HTR-8/SVneo (cell line): Measurements from ENCODE around the gene FRMD4A.
"Not testable (repeated sequence)": the region's sequence is repeated elsewhere in the genome, so short reads cannot be mapped to it uniquely, and the experiment has no call there.

ENCODE experiments used
- DNase-seq: peaks from one replicate; pipeline ENCODE4 v3.0.0; 2011; ENCODE audit warnings: low spot score, mixed read lengths; ENCODE audit not compliant: insufficient read length
- FAIRE-seq: peaks from 2 replicates; lab custom pipeline; 2011; peaks lifted over from hg19 to GRCh38; lab: Jason Lieb, UNC

The FRMD4A gene

DNA sequence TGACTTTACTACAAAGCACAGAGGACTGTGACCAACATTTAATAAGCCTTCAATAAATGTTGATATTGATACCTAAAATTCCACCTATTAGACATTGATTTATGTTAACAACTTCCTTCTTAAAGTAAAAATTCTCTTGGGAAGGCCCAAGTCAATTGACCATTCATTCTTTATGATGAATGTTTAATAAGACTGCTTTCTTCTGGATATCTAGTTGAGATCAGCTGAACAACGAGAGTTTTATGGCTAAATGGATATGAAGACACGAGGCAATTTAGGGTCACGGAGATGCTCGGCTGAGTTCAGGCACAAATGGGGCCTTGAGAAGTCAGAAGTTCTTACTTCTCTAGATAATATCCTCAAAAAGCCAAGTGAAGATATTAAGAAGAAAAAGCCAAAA lies 258.8 kb downstream of the FRMD4A start:
- DNase-seq (no peak), FAIRE-seq (no peak)

DNA sequence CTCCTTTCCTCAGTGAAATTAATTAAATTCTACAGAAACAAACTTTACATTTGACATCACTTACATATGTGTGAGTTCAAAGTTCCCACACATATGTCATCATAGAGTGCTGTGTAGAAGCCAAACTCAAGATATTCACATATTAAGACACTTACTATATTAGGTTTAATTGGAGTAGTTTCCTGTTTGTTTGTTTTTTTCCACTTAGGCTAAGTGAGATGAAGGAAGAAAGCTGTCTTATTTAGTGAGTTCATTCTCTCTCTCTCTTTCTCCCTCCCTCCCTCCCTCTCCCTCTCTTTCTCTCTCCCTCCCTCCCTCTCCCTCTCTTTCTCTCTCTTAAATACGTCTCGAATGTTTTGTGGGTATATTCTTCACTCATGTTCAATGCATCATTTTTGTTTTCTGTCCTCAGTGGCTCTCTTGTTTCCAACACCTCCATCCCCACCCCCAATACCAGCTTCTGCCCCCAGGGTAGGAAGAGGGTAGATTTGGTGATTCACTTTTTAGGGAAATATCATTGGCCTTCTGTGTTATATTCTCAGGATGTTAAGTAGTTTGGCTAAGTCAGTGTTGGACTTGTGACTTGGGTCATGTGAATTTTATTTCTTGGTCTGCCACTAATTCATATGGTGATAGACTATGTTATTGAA lies 262.0 kb downstream of the FRMD4A start:
- no peak for FAIRE-seq
- DNase-seq = no peak

DNA sequence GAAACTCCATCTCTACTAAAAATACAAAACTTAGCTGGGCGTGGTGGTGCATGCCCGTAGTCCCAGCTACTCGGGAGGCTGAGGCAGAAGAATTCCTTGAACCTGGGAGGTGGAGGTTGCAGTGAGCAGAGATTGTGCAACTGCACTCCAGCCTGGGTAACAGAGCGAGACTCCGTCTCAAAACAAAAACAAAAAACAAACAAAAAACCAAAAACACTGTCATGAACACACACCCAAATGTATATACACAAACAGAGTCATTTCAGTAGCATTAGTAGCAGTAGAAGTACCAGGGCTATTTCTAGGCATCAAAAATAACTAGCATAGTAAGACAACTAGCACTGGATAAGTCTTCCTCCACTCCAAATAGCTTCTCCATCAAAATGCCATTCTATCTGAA lies 263.1 kb downstream of the FRMD4A start:
- not testable (repeated sequence) for FAIRE-seq, DNase-seq

DNA sequence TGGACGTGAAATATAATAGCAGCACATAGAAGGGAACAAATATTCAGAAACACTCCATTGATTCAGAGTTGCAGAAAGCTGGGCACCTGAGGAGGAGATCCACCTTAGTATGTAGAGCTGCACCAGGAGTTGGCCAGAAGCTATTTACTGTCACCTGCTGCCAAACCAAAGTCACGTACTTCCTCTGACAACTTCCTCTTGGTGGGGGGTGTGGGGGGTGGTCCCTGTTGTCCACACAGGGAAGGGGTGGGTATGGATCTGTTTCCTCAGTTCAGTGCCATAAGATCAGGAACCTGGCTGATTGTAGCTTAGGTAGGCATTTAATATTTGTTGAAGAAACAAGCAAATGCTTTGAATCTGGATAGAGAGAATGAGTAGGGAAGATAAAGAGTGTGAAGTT lies 264.6 kb downstream of the FRMD4A start:
- FAIRE-seq = no peak
- DNase-seq = no peak

- no peak for DNase-seq
- FAIRE-seq = no peak
Measured at GRCh38 chr10:14063531-14064285, 267.0 kb downstream of the FRMD4A start.

GRCh38 chr10:14062528-14063260 lies 268.0 kb downstream of the FRMD4A start:
- peak; percentile 49 for FAIRE-seq

DNA sequence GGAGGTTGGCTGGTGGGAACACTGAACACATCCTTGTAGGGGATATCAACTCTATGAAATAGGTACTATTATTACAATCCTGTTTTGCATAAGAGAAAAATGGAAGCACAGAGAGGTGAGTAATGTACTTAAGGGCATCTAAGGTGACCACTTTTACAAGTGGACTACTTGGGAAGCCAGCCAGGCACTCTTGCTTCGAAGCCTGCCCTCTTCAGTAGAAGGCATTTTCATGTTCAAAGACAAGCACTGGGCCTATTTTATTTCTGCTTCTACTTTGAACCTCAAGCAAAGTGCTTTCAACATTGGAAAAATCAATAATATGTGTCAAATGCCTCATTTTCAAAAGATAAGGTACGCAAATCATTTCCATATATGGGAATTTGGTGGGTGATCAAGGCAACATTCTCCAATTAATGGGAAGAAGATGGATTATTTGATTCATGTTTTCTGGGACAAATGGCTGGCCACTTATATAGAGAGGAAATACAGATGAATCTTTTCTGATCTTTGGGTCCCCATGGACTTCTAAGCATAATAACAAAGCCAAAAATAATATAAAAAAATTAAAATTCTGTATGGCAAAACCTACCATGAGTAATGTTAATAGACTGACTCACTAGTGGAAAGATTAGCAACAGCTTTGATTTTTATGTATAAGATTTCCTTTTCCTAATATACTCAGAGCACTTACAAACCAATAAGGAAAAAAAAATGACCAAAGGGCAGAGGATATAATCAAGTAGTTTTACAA lies 270.2 kb downstream of the FRMD4A start:
- DNase-seq (no peak), FAIRE-seq (no peak)

More at GRCh38 chr10:14062528-14063260, 268.0 kb downstream of the FRMD4A start:
- no peak for DNase-seq

DNA sequence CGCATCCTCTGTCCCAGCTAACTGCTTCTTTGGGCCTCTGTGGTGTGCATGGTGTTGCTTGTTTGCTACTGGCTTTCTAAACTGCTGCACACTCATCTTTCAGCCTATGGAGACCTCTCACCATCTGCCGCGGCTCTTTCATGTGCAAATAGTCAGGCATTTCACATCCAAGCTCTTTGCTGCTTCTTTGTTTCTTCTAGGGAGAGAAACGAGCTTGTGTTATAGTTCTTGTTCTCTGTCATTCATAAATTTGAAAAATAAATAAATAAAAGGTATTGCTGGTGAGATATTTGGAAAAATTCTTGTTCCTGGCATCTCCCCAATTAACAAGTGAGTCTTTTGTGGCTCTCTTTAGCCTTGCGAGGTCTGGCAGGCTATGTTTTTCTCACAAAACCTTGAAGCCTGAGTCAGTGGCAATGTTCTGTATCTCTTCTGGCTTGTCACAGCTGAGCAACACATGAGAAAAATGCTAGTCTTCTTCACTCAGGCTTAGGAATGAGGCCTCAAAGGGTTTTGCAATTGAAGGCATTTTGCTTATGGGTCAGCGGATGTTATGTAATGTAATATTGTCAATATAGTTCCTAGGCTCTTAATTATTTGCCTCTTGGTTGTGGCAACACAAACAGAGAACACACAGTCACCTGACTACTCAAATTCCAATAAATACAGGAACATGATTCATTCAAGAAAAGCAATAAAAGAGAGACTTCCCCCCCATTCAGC lies 274.0 kb downstream of the FRMD4A start:
- DNase-seq (no peak), FAIRE-seq (no peak)

- FAIRE-seq = no peak
- no peak for DNase-seq
Measured at GRCh38 chr10:14052931-14053330, 277.8 kb downstream of the FRMD4A start.

DNA sequence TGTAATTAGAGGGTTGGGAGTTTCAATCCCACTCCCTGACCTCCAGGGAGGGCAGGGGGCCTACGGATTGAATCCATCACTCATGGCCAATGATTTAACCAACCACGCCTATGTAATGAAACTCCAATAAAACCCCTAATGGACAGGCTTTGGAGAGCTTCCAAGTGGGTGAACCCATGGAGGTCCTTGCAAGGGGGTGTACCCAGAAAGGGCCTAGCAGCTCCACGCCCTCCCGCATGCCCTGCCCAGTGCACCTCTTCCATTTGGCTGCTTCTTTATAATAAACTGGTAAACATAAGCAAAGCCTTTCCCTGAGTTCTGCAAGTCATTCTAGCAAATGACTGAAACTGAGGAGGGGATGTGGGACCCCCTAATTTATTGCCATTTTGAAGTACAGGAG lies 280.1 kb downstream of the FRMD4A start:
- DNase-seq (no peak), FAIRE-seq (no peak)

DNA sequence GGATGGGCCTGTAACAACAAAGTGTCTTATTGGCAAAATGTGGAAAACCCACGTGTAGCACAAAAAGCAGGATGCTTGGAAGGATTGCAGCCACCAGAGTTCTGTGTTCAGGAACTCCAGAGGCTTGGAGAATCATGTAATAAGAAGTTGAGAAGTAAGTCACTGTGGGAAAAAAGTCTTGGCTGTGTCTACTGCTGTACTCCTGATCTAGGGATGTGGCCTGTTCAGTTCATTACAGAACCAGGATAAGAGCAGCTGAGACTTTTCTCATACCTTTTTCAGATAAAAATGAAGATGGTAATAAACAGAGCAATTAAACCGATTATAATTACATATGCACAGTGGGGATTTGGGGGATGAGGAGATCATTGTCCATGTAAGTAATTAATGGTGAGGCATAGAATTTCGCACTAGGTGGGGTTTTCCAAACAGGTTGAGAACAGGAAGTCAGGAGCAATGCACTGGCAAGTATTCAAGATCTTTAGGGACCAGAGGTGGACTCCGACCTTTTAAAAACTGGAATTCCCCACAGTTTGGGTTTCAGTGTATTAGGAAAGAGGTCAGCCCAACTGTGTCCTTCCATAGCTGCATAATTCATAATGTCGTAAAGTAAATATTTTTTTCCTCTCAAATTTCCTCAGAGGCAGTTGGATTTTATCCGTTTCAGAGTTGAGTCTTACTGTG lies 281.7 kb downstream of the FRMD4A start:
- DNase-seq (no peak), FAIRE-seq (no peak)

- FAIRE-seq (no peak), DNase-seq (no peak)
Measured at GRCh38 chr10:14047431-14047830, 283.3 kb downstream of the FRMD4A start.

DNA sequence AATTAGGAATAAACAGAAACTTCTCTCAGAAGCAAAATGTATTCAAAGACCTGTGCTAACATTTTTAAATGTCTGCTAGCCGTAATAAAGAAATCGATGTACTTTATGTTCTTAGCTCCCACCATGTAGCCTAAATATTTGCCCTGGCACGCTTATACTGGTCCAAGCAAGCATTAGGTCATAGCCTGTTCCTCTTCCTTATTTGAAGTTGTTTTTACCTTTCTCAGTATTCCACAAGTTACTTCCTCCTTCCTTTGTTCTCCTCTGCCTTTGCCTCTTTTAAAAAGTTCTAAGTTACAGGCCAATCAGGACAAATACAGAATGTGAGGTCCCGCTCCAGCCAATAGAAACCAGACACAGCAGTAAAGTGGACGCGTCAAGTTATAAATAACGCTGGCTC lies 288.7 kb downstream of the FRMD4A start:
- DNase-seq, FAIRE-seq: not testable (repeated sequence)

DNA sequence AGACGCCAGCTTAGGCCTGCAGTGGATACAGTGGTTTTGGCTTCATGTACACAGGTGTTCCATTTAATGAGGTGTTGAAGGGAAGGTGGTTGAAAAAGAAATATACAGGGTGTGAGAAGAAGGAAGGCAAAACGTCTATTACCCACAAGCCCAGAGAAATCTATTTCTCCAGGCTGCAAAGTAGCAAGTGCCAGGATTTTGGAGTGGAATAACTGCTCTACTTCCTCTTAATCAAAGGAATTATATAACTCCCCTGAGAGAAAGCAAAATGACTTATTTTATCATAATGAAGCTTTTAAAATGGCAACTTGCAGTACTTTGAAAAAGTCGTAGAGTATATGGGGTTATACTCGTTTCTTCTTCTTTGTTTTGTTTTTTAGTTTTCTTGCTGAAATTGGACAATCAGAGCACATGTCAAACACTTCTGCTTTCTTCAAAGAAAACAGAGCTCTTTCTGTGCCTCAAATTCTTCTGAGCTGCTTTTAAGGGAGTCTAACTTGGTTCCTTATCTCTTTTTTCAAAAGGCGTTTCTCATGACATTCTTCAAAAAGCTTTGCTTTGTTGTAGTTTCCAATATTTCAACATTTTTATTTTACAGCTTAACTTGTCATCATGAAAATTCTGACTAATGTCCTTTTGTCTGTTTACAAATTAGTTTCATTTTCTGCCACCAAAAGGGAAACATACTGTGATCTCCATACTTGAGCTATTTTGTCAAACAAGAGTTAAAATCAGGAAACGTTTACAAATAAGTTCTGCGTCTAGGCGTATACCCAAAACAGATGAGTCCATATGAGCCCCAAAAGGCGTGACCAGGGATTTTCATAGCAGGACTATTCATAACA lies 289.7 kb downstream of the FRMD4A start:
- FAIRE-seq (no peak), DNase-seq (no peak)

GRCh38 chr10:14039968-14040668 lies 290.6 kb downstream of the FRMD4A start:
- DNase-seq (no peak), FAIRE-seq (no peak)

- FAIRE-seq (no peak), DNase-seq (no peak)
Measured at GRCh38 chr10:14036233-14036632, 294.5 kb downstream of the FRMD4A start.

DNA sequence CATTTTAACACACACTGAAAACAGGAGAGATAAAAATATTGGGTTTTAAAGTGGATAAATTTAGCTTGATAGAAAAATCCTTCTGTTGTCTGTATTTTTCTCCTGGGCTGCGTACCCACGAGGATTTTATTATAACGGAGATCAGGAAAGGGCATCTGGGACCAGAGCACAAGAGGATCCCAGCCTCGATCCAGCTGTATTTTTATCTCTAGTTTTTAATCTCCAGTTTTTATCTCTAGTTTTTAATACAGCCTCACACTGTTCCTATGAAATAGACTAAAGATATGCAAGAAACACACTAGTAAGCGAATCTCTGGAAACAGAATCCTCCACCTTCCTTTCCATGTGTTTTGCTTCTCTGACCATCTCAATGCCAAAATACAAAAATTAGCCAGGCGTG lies 295.2 kb downstream of the FRMD4A start:
- FAIRE-seq = no peak
- no peak for DNase-seq
